ENCODE data around the gene ABCC3. TPM values are rescaled to one million over a fixed set of nuclear protein-coding genes. Genes with fewer than 3 reads are reported as not detected.

ABCC3 gene
- total and polyA plus RNA-seq, 9 of the 15 experiments (the other 6 are each of a cell fraction or from before 2014, with no cell fraction given), result 0.03 to 1.6 (median 0.42) TPM; not detected in 5

DNA sequence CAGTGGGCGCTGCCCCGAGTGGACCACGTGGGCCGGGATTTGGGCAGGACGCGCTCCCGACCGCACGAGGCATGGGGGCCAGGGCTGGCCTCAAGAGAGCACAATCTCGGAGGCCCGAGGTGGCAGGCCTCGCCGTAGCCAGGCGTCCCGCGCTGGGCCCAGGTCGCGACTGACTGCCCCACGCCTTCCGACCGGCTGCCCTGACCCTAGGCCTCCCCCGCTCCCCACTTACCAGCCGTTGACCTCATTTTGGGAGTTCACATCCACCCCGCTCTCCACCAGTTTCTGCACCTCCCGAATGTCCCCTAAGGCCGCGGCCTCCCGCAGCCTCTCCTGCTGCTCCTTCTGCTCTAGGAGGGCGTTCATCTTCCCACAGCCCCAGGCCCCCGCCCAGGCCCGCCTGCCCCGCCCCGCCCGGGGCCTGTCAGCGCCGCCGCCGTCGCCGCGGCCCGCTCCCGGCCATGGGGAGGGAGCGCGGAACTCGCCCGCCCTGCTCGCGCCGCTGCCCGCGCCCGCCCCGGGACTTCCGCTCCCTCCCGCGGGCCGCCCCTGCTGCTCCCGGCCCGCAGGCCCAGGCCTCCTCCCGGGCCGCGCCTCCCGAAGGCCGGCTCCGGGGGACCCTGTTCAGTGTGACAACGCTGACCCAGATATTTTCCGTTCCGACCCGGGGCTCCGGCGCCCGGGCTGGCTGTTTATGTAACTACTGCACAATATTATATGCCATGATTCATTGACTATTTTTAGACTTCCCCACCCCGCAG is 72.8 kb downstream of the ABCC3 start, which contains the start of gene ANKRD40 (continued):
- TF ChIP-seq, protein P1, sequence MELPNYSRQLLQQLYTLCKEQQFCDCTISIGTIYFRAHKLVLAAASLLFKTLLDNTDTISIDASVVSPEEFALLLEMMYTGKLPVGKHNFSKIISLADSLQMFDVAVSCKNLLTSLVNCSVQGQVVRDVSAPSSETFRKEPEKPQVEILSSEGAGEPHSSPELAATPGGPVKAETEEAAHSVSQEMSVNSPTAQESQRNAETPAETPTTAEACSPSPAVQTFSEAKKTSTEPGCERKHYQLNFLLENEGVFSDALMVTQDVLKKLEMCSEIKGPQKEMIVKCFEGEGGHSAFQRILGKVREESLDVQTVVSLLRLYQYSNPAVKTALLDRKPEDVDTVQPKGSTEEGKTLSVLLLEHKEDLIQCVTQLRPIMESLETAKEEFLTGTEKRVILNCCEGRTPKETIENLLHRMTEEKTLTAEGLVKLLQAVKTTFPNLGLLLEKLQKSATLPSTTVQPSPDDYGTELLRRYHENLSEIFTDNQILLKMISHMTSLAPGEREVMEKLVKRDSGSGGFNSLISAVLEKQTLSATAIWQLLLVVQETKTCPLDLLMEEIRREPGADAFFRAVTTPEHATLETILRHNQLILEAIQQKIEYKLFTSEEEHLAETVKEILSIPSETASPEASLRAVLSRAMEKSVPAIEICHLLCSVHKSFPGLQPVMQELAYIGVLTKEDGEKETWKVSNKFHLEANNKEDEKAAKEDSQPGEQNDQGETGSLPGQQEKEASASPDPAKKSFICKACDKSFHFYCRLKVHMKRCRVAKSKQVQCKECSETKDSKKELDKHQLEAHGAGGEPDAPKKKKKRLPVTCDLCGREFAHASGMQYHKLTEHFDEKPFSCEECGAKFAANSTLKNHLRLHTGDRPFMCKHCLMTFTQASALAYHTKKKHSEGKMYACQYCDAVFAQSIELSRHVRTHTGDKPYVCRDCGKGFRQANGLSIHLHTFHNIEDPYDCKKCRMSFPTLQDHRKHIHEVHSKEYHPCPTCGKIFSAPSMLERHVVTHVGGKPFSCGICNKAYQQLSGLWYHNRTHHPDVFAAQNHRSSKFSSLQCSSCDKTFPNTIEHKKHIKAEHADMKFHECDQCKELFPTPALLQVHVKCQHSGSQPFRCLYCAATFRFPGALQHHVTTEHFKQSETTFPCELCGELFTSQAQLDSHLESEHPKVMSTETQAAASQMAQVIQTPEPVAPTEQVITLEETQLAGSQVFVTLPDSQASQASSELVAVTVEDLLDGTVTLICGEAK (IDR thresholded peaks at IDR 0.05), result peak; percentile 92
- TF ChIP-seq, protein P1 (CRISPR knock-in tag; IDR thresholded peaks at IDR 0.05), result no peak
- TF ChIP-seq, protein P2, sequence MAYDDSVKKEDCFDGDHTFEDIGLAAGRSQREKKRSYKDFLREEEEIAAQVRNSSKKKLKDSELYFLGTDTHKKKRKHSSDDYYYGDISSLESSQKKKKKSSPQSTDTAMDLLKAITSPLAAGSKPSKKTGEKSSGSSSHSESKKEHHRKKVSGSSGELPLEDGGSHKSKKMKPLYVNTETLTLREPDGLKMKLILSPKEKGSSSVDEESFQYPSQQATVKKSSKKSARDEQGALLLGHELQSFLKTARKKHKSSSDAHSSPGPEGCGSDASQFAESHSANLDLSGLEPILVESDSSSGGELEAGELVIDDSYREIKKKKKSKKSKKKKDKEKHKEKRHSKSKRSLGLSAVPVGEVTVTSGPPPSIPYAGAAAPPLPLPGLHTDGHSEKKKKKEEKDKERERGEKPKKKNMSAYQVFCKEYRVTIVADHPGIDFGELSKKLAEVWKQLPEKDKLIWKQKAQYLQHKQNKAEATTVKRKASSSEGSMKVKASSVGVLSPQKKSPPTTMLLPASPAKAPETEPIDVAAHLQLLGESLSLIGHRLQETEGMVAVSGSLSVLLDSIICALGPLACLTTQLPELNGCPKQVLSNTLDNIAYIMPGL (CRISPR knock-in tag; IDR thresholded peaks at IDR 0.05), result 0 out of 2 replicates have a peak, but pooled peaks have one; percentile 47
- no peak; a peak in 1 of 4 replicates for TF ChIP-seq SRF (CRISPR knock-in tag; IDR thresholded peaks at IDR 0.05)
- no peak; the same call in 1 of the 2 replicates for TF ChIP-seq ZNF175 (CRISPR knock-in tag; IDR thresholded peaks at IDR 0.05; ENCODE audit: low read depth)
- TF ChIP-seq ZNF134 (CRISPR knock-in tag; conservative IDR thresholded peaks at IDR 0.05), result no peak
- no peak for TF ChIP-seq ZKSCAN3 (CRISPR knock-in tag; IDR thresholded peaks at IDR 0.05)
- TF ChIP-seq NCOA1 (IDR thresholded peaks at IDR 0.05; ENCODE audit: low read depth), result peak; percentile 93
- TF ChIP-seq, protein P3, sequence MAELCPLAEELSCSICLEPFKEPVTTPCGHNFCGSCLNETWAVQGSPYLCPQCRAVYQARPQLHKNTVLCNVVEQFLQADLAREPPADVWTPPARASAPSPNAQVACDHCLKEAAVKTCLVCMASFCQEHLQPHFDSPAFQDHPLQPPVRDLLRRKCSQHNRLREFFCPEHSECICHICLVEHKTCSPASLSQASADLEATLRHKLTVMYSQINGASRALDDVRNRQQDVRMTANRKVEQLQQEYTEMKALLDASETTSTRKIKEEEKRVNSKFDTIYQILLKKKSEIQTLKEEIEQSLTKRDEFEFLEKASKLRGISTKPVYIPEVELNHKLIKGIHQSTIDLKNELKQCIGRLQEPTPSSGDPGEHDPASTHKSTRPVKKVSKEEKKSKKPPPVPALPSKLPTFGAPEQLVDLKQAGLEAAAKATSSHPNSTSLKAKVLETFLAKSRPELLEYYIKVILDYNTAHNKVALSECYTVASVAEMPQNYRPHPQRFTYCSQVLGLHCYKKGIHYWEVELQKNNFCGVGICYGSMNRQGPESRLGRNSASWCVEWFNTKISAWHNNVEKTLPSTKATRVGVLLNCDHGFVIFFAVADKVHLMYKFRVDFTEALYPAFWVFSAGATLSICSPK (IDR thresholded peaks at IDR 0.05; ENCODE audit: borderline replicate concordance), result no peak
- peak; percentile 81; the same call in 1 of the 2 replicates for TF ChIP-seq GATAD2A (IDR thresholded peaks at IDR 0.05)
- TF ChIP-seq, protein P4, sequence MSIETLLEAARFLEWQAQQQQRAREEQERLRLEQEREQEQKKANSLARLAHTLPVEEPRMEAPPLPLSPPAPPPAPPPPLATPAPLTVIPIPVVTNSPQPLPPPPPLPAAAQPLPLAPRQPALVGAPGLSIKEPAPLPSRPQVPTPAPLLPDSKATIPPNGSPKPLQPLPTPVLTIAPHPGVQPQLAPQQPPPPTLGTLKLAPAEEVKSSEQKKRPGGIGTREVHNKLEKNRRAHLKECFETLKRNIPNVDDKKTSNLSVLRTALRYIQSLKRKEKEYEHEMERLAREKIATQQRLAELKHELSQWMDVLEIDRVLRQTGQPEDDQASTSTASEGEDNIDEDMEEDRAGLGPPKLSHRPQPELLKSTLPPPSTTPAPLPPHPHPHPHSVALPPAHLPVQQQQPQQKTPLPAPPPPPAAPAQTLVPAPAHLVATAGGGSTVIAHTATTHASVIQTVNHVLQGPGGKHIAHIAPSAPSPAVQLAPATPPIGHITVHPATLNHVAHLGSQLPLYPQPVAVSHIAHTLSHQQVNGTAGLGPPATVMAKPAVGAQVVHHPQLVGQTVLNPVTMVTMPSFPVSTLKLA (conservative IDR thresholded peaks at IDR 0.05), result peak; percentile 67 to 78
- TF ChIP-seq HLTF (IDR thresholded peaks at IDR 0.05), result no peak
- TF ChIP-seq NEUROD1 (IDR thresholded peaks at IDR 0.05; ENCODE audit: borderline replicate concordance, low read depth, low read length, partially characterized antibody), result peak; percentile 68
